Tibial nerve (tissue), 4 donors: Measurements from ENCODE around the gene AHCYL1. TPM values are rescaled to one million over a fixed set of nuclear protein-coding genes. Genes with fewer than 3 reads are reported as not detected.

ENCODE experiments used
- DNase-seq, 2 donors: peaks; one replicate each; pipeline ENCODE4 v3.0.0-alpha.2; 2019; ENCODE audit warnings: low spot score in 2 of 2
- H3K27ac ChIP-seq, 4 donors: fragments of 200-600 bp; sonication (generic) in 3 of 4; one replicate each; pipeline ENCODE4 v1.5.1; 2017 to 2019; ENCODE audit warnings: mild to moderate bottlenecking in 1 of 4
- H3K27me3 ChIP-seq, 2 donors: fragments of 200-600 bp; sonication (generic) in 1 of 2; one replicate each; pipeline versions ENCODE4 v1.5.1 to v1.6.0; 2017 to 2019
- H3K36me3 ChIP-seq, 3 donors: fragments of 200-600 bp; sonication (generic); one replicate each; pipeline ENCODE4 v1.5.1; 2018 to 2019
- H3K4me1 ChIP-seq, 4 donors: fragments of 200-600 bp; sonication (generic) in 3 of 4; one replicate each; pipeline ENCODE4 v1.5.1; 2017 to 2019
- H3K4me3 ChIP-seq, 4 donors: fragments of 200-600 bp; sonication (generic) in 3 of 4; one replicate each; pipeline ENCODE4 v1.5.1; 2017 to 2019; ENCODE audit warnings: mild to moderate bottlenecking in 1 of 4, moderate library complexity in 1 of 4
- H3K9me3 ChIP-seq, 4 donors: fragments of 200-600 bp; sonication (generic) in 3 of 4; one replicate each; pipeline ENCODE4 v1.5.1; 2017 to 2019
- EP300 ChIP-seq, 2 donors: sonication (generic); formaldehyde crosslinking; IDR thresholded peaks; one replicate each; pipeline ENCODE4 v1.6.1; 2017; ENCODE audit warnings: antibody characterized with exemption in 2 of 2, mild to moderate bottlenecking in 1 of 2
- POLR2A ChIP-seq, 2 donors: fragments of 450-650 bp; IDR thresholded peaks; one replicate each; pipeline ENCODE4 v1.6.1; 2017; ENCODE audit warnings: antibody characterized with exemption in 2 of 2, mild to moderate bottlenecking in 2 of 2, moderate library complexity in 2 of 2
- WGBS, 2 donors: methylation state at CpG; one replicate each; pipeline ENCODE4 v1.1.5; 2018; 5-methylcytosine and 5-hydroxymethylcytosine counted together
- total RNA-seq, 4 donors: library from RNA; depleted of rRNA; stranded (reverse); fragments of >200 nt; gene quantifications; one replicate each; pipeline ENCODE4 v1.1.0, GENCODE V29; 2016
- TF ChIP-seq, protein P1 (sequence below), 5 experiments: fragments of 200-600 bp in 3 of 5; fragments of 450-650 bp in 2 of 5; sonication (generic) in 3 of 5; IDR thresholded peaks; one replicate each; pipeline ENCODE4 v1.5.1; 2016 to 2019; ENCODE audit warnings: antibody characterized with exemption in 5 of 5, mild to moderate bottlenecking in 3 of 5, moderate library complexity in 2 of 5

Gene AHCYL1
- total RNA-seq, 4 donors from 2014 or later, result 45.4 to 76.3 (median 55.6) TPM

DNA sequence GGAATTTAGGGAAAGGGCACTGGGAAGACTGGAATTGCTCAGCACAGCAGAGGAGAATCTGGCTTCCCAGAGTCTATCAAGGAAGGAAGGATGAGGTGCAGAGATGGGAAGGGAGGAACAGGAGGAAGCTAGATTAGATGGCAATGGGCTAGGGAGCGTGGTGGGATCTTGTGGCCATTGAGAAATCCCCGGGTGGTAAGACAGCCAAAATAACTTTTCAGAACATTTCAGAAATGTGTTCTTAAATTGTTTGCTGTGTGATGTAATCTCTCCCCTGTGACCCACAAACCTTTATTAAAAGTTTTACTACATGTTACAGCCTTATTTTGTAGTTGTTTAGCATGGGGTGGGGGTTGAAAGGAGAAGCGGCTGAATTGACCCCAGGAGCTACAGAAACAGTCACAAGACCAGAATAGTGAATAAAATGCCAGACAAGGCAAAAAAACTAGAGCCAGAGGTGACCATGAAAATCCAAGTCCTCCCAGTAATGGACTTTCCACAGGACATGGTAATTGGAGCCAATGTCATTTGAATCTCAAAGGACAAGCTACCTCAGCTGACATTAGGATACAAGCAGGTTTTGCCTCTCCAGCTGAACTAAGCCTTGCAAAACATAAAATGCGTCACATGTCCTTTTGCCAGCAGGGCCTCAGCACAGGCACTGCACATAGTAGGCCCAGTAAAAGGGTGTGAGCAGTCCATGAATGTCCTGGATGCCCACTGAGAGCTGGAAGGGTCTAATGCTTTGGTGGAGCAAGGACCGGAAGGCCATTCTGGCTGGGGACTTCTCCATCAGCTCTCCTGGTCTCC, 980 bp upstream of the AHCYL1 start:
- WGBS, 2 donors, result 54 to 62% methylated on average over 5 of the region's 5 CpGs
- DNase-seq, result peak in 1 of 2 donors; percentile 38

DNA sequence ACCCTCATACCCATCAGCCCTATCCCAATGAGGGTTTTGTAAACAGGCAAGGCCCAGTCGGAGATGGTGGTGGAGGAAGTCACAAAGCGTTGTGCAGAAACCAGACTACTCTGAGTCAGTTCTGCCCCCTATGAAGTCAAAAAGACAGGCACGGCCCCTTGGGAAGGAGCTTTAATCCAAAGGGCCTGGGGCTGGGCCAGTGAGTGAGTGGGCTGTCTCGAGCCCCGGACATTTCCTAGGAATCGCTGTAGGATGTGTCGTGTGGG, 442 bp upstream of the AHCYL1 start:
- TF ChIP-seq POLR2A (IDR thresholded peaks at IDR 0.05) (no peak), EP300 (IDR thresholded peaks at IDR 0.05) (no peak)
- TF ChIP-seq, protein P1, sequence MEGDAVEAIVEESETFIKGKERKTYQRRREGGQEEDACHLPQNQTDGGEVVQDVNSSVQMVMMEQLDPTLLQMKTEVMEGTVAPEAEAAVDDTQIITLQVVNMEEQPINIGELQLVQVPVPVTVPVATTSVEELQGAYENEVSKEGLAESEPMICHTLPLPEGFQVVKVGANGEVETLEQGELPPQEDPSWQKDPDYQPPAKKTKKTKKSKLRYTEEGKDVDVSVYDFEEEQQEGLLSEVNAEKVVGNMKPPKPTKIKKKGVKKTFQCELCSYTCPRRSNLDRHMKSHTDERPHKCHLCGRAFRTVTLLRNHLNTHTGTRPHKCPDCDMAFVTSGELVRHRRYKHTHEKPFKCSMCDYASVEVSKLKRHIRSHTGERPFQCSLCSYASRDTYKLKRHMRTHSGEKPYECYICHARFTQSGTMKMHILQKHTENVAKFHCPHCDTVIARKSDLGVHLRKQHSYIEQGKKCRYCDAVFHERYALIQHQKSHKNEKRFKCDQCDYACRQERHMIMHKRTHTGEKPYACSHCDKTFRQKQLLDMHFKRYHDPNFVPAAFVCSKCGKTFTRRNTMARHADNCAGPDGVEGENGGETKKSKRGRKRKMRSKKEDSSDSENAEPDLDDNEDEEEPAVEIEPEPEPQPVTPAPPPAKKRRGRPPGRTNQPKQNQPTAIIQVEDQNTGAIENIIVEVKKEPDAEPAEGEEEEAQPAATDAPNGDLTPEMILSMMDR (IDR thresholded peaks at IDR 0.05), result no peak
- 4 to 6% methylated on average over 7 of the region's 7 CpGs for WGBS, 2 donors
- Histone ChIP-seq H3K27ac (peak overlapping the region; percentile 77 to 100 (median 98)), H3K27me3 (no peaks in the 10 kb centered on the region), H3K36me3 (no peaks in the 10 kb centered on the region), H3K9me3 (no peaks in the 10 kb centered on the region), H3K4me1 (peaks cover 0 to 82% (median 30%) of the 10 kb centered on the region in 4 donors), H3K4me3 (peak overlapping the region in 2 of 4 donors; percentile 89 to 90)
- no peak for DNase-seq

More for the DNA sequence above, 980 bp upstream of the AHCYL1 start:
- Histone ChIP-seq H3K27me3 (no peaks in the 10 kb centered on the region), H3K4me1 (peaks cover 0 to 82% (median 31%) of the 10 kb centered on the region in 4 donors), H3K9me3 (no peaks in the 10 kb centered on the region), H3K36me3 (no peaks in the 10 kb centered on the region), H3K4me3 (no peak overlapping the region), H3K27ac (peak overlapping the region; percentile 77 to 100 (median 98))
- TF ChIP-seq EP300 (IDR thresholded peaks at IDR 0.05) (peak in 1 of 2 donors; percentile 62), POLR2A (IDR thresholded peaks at IDR 0.05) (no peak)

DNA sequence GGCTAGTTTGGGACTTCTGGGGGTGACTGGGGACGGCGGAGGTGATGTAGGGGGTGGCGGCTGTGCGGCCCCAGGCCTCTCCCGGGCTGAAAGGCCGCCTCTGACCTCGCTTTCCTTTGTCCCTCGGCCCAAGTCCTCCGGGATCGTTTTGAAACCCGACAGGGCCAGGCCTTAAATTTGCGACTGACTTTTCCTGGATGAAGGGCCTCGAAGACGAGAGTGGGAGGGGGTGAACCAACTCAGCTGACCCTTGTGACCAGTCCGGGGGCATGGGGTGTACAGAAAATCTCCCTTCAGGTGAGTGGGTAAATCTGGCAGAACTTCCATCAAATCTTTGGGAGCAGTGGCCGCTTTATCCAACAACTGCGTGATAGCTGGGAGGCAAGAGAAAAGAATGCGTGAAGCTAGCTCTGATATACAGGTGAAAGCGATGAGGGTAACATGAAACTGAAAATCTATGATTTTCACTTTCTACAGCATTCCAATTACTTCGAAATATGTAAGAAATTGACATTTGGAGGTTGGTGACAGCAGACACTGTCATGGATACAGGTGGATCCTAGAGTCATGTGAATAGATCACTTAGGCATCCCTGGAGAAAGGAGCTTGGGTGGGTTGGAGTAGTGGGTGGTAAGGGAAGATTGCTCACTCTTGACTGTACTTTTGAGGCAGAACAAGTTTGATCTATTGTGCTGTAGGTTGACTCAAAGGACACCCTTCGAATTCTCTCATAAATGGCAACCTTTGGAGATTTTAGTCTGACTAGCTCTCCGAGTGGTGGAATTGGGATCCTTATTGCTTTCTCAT, 885 bp downstream of the AHCYL1 start:
- Histone ChIP-seq H3K36me3 (no peaks in the 10 kb centered on the region), H3K27me3 (no peaks in the 10 kb centered on the region), H3K9me3 (no peaks in the 10 kb centered on the region), H3K27ac (peak overlapping the region; percentile 98 to 100 (median 98)), H3K4me1 (peaks cover 0 to 82% (median 21%) of the 10 kb centered on the region in 4 donors), H3K4me3 (peak overlapping the region; percentile 74 to 90 (median 84))
- DNase-seq, result no peak
- WGBS, 2 donors, result 8% methylated on average over 22 of the region's 22 CpGs
- TF ChIP-seq EP300 (IDR thresholded peaks at IDR 0.05) (no peak), POLR2A (IDR thresholded peaks at IDR 0.05) (no peak)
- TF ChIP-seq, protein P1 (IDR thresholded peaks at IDR 0.05), result no peak

GRCh38 chr1:109986054-109986444, 1.5 kb downstream of the AHCYL1 start:
- Histone ChIP-seq H3K27ac (peak overlapping the region; percentile 98 to 100 (median 98)), H3K4me3 (peak overlapping the region; percentile 74 to 90 (median 84)), H3K36me3 (no peaks in the 10 kb centered on the region), H3K27me3 (no peaks in the 10 kb centered on the region), H3K4me1 (peaks cover 0 to 81% (median 18%) of the 10 kb centered on the region in 4 donors), H3K9me3 (no peaks in the 10 kb centered on the region)
- 71 to 87% methylated on average over 3 of the region's 3 CpGs for WGBS, 2 donors
- no peak for DNase-seq
- TF ChIP-seq POLR2A (IDR thresholded peaks at IDR 0.05) (no peak), EP300 (IDR thresholded peaks at IDR 0.05) (no peak)
- TF ChIP-seq, protein P1 (IDR thresholded peaks at IDR 0.05), result no peak

DNA sequence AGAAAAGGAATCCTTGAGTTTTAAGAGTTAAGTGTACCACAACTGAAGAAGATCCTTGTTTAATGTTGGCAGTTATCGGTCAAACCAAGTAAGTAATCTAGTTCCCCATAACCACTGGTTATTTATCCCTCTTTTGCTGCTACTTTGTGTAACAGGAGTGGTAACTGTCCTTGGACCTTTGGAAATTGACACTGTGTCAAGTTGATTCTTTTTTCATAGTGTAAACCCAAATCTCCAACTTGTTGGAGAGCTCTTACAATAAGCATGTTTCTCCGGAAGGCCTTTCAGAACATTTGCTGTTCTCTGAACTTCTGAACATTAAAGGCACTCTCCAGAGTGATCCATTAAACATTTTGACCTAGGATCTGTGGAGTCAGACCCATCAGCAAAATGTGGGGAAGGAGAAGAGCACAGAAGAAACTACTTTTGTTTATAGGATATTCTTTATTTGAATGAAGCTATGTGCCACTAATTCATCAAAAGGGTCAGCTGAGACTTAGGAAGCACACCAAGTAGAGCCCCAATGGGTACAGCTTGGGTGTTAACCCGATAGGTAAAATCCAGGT, 3.9 kb downstream of the AHCYL1 start:
- Histone ChIP-seq H3K27ac (no peak overlapping the region), H3K4me3 (no peak overlapping the region), H3K36me3 (no peaks in the 10 kb centered on the region), H3K27me3 (no peaks in the 10 kb centered on the region), H3K9me3 (no peaks in the 10 kb centered on the region), H3K4me1 (peaks cover 0 to 74% (median 16%) of the 10 kb centered on the region in 4 donors)
- DNase-seq, result no peak
- 92 to 94% methylated on average over 3 of the region's 3 CpGs for WGBS, 2 donors
- no peak for TF ChIP-seq EP300 (IDR thresholded peaks at IDR 0.05)
- no peak for TF ChIP-seq POLR2A (IDR thresholded peaks at IDR 0.05)
- TF ChIP-seq, protein P1 (IDR thresholded peaks at IDR 0.05), result no peak
